ENCODE data around the gene TSHZ2. TPM values are rescaled to one million over a fixed set of nuclear protein-coding genes. Genes with fewer than 3 reads are reported as not detected.

Gene TSHZ2
- total and polyA plus RNA-seq, 9 of the 15 experiments (the other 6 are each of a cell fraction or from before 2014, with no cell fraction given): 0.03 to 0.20 (median 0.05) TPM; not detected in 4

DNA sequence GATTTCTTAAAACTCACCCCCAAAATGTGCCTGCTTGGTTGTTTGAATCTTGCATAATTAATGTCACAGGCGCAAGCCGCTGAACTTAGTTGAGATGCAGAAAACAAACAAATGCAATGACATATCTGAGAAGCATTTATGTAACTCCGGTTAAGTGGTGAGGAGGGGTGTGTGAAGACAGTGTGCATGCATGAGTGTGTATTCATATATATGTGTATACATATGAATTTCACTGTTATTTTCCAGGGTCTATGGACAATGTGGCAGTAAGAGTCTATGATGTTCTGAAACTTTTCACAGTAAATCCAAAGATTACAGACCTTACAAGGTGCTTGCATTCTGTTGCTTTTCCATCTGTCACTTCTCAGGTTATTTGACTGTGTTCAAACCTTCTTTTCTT is 518.5 kb downstream of the TSHZ2 start (continued):
- TF ChIP-seq CREB1 (IDR thresholded peaks at IDR 0.05): no peak
- TF ChIP-seq CREB1 (CRISPR knock-in tag; IDR thresholded peaks at IDR 0.05): no peak
- no peak for TF ChIP-seq SP2 (IDR thresholded peaks at IDR 0.05; ENCODE audit: extremely low read depth, low read depth, low read length, poor library complexity, severe bottlenecking)
- no peak for TF ChIP-seq TGIF2 (CRISPR knock-in tag; IDR thresholded peaks at IDR 0.05)
- TF ChIP-seq SRSF7 (optimal IDR thresholded peaks at IDR 0.05; ENCODE audit: low read depth, low read length): no peak
- no peak for TF ChIP-seq KAT7 (CRISPR knock-in tag; IDR thresholded peaks at IDR 0.05; ENCODE audit: borderline replicate concordance)

GRCh38 chr20:53491462-53491861 is 519.3 kb downstream of the TSHZ2 start:
- DNase-seq (ENCODE audit: extremely low read depth in 1 of 4, low spot score in 3 of 4): no peak
- WGBS (ENCODE audit: insufficient coverage, low coverage, missing lambda C conversion rate): 2% methylated on average over 5 of the region's 5 CpGs
- no TSS peak for BruUV-seq (replicated peaks)
- no peak for TF ChIP-seq RBM25 (IDR thresholded peaks at IDR 0.05; ENCODE audit: low read depth, low read length, severe bottlenecking)
- no peak for TF ChIP-seq PHF20 (IDR thresholded peaks at IDR 0.05; ENCODE audit: partially characterized antibody)
- no peak for TF ChIP-seq ZBTB9 (CRISPR knock-in tag; IDR thresholded peaks at IDR 0.05)
- TF ChIP-seq HDAC3 (IDR thresholded peaks at IDR 0.05; ENCODE audit: borderline replicate concordance, partially characterized antibody): no peak
- TF ChIP-seq KAT2B (IDR thresholded peaks at IDR 0.05; ENCODE audit: low read depth, low read length): no peak
- no peak for TF ChIP-seq CHCHD3 (CRISPR knock-in tag; IDR thresholded peaks at IDR 0.05)
- TF ChIP-seq CUX1 (CRISPR knock-in tag; IDR thresholded peaks at IDR 0.05): no peak
- TF ChIP-seq MEF2A (IDR thresholded peaks at IDR 0.05; ENCODE audit: control insufficient read depth, low read depth, low read length): no peak

More at GRCh38 chr20:53491462-53491861, 519.3 kb downstream of the TSHZ2 start:
- intact Hi-C loops (cut with micrococcal nuclease) (loop anchor here (5.0 kb wide), 1 partner anchor 69 kb away; no protein-coding TSS in a partner anchor), in situ Hi-C loops (cut with MboI) (no loop called here)
- no peak overlapping the region for H3K9ac ChIP-seq (ENCODE audit: insufficient read depth in 1 of 2, low read depth in 2 of 2, low read length in 2 of 2)
- ChIA-PET CTCF (ENCODE audit: low intra/inter-chr PET ratio) (no interaction called here), POLR2A (no interaction called here)
- no peak overlapping the region for H3K4me3 ChIP-seq
- FAIRE-seq: no peak
- H4K20me1 ChIP-seq (replicated peaks; ENCODE audit: control insufficient read depth, insufficient read depth, low read length): no peaks in the 10 kb centered on the region
- no peaks in the 10 kb centered on the region for H3K4me1 ChIP-seq (replicated peaks in 1 of 2; ENCODE audit: control insufficient read depth in 2 of 2, insufficient read depth in 2 of 2, low read length in 2 of 2)
- no peak for ATAC-seq
- no peaks in the 10 kb centered on the region for H3K9me3 ChIP-seq (replicated peaks; ENCODE audit: control insufficient read depth, insufficient read depth, low read depth, low read length)
- peaks cover 13 to 22% of the 10 kb centered on the region in 2 experiments for H3K27me3 ChIP-seq (ENCODE audit: control insufficient read depth in 2 of 2, insufficient read depth in 2 of 2, low read length in 2 of 2)
- no peak overlapping the region for H2AFZ ChIP-seq (ENCODE audit: low read depth, low read length)
- no peaks in the 10 kb centered on the region for H3K79me2 ChIP-seq (ENCODE audit: control insufficient read depth, insufficient read depth, low read length)
- H3K9me1 ChIP-seq (ENCODE audit: control insufficient read depth, insufficient read depth, low read length): no peaks in the 10 kb centered on the region
- H3K4me2 ChIP-seq (ENCODE audit: insufficient read depth, low read length): no peak overlapping the region
- no peaks in the 10 kb centered on the region for H3K36me3 ChIP-seq (ENCODE audit: control insufficient read depth, insufficient read depth, low read length)
- H3K27ac ChIP-seq (ENCODE audit: extremely low read depth, low read depth, low read length): no peak overlapping the region
